GM21528 (cell line): Measurements from ENCODE around the gene DDR2.
"Not testable (repeated sequence)": the region's sequence is repeated elsewhere in the genome, so short reads cannot be mapped to it uniquely, and the experiment has no call there.

ENCODE experiments used
- ATAC-seq: cut with Tn5 transposase; IDR thresholded peaks from one replicate; pipeline ENCODE4 v1.9.1; 2021; ENCODE audit warnings: mild to moderate bottlenecking, moderate library complexity; ENCODE audit not compliant: unreplicated experiment, low FRiP score

Gene DDR2

DNA sequence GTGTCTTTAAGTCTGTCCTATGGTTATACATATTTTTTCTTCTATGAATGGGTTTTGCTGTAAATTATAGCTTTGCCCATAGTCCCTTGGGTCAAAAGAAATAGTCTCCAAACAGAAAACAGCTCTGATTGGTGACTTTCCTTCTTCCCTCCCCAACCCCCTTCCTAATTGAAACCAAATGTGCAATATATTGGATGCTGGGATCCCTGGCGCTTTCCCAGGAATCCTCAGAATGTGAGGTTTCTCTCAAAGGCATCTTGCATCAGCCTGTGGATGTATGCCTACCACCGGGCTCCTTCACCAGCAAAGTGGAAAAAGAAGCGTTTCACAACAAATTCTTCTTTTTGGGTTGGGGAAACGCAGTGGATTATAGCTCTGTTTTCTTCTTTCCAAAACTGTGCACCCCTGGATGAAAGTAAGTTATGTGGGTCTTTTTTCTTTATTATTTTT is at the start of gene DDR2:
TSS of gene DDR2 (plus strand) at position 248 of the 450 bp plus-strand sequence. CDS start 86,600 bp downstream, outside the sequence.
- no peak for ATAC-seq

DNA sequence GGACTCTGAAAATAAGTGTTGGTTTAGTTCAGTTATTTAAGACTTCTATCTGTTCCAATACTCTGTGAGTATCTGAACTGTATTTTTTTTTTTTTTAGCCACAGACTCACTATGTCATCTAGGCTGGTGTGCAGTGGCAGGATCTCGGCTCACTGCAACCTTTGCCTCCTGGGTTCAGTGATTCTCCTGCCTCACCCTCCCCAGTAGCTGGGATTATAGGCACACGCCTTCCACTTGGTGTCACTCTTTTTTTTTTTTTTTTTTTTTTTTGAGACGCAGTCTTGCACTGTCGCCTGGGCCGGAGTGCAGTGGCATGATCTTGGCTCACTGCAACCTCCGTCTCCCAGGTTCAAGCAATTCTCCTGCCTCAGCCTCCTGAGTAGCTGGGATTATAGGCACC is 49.4 kb upstream of the DDR2 start:
- ATAC-seq = not testable (repeated sequence)

DNA sequence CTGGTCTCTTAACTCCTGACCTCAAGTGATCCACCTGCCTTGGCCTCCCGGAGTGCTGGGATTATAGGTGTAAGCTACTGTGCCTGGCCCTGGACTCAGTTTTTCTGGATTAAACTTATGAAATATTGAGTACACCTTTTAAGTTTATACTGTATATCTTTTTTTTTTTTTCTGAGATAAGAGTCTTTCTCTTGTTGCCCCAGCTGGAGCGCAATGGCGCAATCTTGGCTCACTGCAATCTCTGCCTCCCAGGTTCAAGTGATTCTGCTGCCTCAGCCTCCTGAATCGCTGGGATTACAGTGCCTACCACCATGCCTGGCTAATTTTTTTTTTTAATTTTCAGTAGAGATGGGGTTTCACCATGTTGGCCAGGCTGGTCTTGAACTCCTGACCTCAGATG is 47.2 kb upstream of the DDR2 start:
- ATAC-seq = not testable (repeated sequence)

DNA sequence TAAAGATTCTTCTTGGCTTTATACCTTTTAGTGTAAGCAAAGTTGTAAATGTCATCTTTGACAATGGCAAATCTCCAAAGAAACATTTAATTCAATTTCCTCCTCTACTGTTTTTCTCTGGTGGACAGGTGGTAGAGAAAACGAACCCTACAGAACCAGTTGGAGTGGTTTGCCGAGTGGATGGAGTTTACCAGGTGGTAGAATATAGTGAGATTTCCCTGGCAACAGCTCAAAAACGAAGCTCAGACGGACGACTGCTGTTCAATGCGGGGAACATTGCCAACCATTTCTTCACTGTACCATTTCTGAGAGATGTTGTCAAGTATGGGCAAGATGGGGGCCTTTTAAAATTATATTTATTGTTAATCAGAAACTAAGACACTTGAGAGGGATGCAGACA is 44.9 kb upstream of the DDR2 start:
- ATAC-seq = no peak

DNA sequence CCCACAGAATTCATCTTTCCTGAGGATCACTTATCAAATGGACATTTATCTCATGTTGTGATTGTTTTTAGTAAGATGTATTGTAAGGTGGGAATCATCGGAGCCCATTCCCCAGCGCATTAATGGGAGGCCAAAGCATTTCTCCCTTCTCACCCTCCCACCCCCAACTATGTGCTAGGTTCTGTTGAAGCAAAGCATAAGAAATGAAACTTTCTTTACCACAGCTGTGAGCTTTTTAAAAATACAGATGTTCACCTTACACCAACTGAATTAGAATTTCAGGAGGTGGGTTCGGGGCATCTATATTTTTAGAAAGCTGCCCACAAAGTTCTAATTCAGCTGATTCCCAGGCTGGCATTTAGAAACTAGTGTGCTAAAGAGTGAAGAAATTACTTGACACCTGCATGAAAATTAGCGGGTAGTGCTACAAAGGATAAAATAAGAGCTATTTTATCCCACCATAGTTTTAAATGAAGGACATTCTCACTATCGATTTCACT is 44.5 kb upstream of the DDR2 start:
- ATAC-seq = no peak

DNA sequence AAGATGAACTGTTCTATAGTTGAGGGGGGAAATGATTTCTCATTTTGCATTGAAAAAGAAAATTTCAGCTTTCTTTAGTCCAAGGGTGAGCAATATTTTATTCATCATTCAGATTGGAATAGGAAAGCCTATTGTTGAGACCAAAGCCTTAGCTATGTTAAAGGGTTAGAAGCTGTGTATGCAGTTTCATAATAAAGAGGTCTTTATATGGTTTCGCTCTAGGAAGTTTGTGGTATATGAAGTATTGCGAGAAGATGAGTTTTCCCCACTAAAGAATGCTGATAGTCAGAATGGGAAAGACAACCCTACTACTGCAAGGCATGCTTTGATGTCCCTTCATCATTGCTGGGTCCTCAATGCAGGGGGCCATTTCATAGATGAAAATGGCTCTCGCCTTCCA is 42.2 kb upstream of the DDR2 start:
- ATAC-seq = no peak

DNA sequence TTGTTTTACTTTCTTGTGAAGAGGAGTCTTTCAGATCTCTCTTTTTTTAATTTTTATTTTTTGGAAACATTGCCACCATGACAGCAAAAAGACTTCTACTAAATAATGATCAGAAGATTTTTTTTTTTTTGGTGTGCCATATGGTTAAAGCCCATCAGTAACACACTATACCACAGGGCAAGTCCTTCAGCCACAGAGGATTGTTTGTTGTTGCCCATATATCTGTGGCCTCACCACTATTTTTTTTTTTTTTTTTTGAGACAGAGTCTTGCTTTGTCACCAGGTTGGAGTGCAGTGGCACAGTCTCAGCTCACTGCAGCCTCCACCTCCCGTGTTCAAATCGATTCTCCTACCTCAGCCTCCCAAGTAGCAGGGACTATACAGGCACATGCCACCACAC is 41.6 kb upstream of the DDR2 start:
- no peak for ATAC-seq

DNA sequence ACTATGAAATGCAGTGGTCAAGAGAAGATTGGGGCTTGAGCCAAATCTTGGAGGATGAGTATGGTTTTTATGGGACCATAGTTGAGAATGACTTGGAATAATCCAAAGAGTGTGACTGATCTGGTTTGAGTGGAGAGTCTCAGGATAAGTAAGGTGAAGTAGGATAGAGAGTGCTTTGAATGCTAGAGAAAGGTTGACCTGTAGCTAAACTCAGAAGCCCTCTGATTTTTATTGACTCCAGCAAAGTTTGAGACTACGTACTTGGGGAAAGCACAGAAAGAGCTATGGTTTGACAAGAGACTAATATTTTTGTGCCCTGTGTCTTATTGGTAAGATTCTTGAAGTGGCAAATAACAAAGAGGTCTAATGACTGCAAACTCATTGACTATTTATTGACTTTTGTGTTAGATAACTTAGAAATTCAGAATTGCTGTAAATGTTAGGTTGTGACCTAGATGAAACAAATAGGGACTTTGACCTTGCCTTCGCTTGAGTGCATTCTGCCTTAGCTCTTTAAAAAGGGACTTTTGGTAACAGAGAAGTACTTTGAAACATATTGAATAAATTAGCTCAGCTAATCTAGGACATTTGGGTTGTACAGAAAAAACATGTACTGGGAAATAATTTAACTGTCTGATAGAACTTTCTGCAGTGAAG is 35.6 kb upstream of the DDR2 start:
- no peak for ATAC-seq

DNA sequence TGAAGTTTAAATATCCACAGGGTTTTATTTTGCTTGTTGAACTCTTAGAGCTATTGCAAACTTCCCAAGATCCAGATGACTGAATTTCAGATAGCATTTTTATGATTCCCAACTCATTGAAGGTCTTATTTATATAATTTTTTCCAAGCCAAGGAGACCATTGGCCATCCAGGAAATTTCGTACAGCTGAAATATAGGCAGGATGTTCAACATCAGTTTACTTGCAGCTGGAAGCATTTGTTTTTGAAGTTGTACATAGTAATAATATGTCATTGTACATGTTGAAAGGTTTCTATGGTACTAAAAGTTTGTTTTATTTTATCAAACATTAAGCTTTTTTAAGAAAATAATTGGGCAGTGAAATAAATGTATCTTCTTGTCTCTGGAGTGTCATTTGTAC is 32.8 kb upstream of the DDR2 start:
- no peak for ATAC-seq

DNA sequence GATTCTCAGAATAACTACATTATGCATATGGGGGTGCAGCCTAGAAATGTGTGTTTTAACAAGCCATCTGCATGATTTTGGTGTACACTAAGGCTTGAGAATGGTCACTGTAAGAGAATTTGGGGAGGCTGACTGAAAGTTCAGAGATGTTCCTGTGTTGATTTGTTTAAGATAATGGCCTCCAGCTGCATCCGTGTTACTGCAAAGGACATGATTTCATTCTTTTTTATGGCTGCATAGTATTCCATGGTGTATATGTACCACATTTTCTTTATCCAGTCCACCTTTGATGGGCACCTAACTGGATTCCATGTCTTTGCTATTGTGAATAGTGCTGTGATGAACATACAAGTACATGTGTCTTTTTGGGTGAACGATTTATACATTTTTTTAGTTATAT is 29.1 kb upstream of the DDR2 start:
- not testable (repeated sequence) for ATAC-seq

DNA sequence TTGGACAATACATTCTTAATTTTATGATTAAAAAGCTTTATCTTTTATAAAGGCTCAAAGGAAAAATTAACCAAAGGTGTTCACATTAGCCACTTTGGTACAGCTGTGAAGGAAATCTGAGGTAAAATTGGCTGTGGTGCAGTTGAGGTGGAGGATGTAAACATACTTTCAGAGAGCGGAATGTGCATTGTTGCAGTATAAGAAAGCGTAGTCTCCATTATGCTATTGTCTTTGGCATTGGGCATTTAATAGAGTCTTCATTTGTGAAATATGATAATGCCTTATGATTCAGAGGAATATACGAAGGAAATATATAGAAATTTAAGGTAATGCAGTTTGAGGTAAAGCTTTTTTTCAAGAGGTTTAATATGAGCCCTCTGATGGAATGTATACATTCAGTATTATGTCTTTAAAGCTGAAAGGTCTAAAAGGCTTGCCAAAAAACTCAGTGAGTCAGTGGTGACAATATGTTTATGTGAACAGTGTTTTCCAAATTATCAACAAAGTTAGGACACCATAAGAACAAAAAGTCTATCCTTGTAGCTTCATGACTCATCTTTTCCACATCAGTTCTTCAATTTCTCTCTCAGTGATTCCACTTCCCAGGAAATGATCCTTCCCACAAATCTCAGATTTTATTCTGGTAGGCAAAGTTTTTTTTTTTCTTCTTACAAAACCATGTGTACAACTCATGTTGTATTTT is 26.9 kb upstream of the DDR2 start:
- no peak for ATAC-seq

DNA sequence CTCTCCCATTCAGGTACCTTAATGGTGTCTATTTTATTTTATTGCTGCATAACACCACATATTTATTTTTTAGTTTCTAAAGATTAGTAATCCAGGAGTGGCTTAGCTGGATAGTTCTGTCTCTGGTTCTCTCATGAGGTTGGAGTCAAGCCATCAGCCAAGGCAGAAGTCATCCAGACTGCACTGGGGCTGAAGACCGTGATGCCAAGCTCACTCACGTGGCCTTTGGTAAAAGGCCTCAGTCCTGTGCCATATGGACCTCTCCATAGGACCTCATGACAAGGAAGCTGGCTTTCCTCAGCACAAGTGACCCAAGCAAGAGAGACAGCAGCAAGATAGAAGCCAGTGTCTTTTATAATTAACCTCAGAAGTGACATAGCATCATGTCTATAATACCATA is 23.0 kb upstream of the DDR2 start:
- ATAC-seq = no peak

DNA sequence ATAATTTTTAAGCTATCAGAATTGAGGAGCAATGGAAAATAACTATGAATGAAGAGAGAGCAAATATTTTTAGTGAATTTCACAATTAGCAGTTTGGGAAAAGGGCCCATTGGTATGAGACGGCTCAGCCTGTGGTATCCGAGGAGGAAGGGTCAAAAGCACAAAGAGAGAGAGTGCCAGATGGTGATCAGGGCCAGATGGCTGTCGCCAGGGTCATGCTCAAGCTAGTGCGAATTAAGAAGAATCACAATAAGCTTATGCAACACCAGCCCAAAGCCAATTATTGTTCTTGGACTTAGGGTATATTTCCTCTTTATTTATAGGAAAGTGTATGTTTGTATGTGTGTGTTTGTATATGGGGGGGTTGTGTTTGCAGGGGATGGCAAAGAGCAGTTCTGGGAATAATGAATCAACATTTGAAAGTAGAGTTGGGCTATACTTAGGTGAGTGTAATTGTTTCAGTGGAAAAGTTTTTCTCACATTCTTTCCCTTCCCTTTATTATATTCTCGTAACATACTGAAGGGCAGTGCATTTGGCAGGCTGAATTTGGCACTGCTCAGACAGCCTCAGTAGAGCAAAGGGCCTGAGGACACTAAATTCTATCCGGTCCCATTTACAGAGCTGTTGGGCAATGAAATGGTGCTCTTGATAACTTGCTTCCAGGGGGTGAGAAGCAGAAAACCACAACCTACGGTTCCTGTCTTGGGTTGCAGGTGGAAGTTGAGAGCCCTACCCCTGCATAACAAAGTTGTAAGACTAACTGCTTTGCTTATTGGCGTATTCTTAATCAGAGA is 19.5 kb upstream of the DDR2 start:
- no peak for ATAC-seq

DNA sequence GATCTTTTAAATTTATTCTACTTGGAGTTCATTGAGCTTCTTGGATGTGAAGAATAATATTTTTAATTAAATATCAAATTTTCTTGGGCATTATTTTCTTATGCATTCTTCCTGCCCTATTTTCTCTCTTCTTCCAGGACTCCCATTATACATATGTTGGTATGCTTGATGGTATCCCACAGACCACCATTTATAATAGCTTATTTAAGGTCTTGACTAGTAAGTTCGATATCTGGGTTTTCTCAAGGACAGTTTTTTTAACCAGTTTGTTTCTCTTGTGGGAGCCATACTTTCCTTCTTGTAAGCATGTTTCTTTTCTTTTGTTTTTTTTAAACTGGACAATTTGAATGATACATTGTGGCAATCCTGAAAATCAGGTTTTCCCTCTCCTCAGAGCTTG is 15.4 kb upstream of the DDR2 start:
- ATAC-seq = no peak

DNA sequence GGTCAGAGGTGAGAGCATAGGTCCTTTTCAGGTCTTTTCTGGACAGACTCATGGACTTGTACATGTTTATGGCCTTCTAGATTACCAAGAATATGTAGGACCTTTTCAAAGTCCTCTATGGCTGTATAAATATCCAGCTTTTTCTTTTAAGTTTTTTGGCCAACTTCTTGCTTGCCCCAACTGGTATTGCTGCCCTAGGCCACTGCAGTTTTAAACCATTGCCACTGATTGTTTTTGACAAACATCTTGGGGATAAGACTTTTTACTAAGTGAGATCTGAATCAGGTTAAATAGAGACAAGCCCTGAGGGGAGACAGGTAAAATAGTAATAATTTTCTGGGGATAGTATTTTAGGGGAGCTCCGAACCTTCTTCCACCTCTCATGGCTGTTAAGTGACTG is 14.8 kb upstream of the DDR2 start:
- no peak for ATAC-seq

DNA sequence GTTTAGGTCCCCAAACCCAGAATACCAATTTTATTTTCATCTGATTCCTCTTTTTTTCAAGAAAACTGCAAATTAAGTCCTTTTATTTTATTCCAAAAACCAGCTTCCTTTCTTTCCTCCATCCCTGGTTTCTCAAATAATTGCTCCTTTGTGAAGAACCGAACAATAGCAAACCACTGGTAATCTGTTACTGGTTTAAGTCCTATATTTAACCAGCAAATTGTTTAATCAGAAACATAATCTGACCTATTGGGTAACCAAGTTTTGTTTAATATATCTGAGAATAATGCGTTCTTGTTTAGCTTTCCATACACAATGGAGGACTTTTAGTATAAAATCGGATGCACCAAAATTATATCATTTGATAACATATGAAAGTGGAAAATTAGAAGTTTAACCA is 13.2 kb upstream of the DDR2 start:
- no peak for ATAC-seq

DNA sequence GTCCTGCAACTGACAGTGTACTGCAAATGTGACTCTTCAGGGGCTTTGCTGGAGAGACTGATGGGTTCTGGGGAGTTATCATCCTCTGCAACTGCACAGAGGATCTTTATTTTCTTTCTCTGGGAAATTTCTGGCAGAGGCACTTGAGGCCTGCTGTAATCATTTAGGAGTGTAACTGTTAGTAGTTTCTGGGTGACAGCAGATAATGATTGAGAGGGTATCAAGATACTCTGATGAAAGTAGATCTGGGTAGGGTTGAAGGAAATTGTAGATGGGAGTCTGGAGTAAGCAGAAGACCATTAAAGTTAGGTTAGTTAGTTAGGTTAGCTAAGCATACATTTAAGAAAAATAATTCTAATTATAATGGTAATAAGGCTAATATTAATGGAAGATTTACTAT is 11.0 kb upstream of the DDR2 start:
- ATAC-seq = no peak

DNA sequence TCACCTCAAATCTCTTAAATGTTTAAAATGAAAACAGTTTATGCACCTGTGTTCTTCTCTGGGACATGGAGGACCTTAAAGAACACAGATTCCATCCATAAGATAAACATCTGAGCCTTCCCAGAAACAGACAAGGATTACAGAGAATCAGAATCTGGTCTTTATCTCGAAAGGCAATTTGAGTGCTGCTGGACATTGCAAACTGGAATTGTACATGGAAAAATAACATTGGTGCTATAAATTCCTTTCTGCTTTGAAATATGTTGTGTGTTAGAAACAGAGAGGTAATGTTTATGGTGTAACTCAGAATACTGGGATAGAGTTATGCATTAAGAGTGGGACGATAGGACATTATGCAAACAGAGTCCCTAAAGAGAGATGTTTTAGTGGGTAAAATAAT is 6.6 kb upstream of the DDR2 start:
- ATAC-seq = no peak

DNA sequence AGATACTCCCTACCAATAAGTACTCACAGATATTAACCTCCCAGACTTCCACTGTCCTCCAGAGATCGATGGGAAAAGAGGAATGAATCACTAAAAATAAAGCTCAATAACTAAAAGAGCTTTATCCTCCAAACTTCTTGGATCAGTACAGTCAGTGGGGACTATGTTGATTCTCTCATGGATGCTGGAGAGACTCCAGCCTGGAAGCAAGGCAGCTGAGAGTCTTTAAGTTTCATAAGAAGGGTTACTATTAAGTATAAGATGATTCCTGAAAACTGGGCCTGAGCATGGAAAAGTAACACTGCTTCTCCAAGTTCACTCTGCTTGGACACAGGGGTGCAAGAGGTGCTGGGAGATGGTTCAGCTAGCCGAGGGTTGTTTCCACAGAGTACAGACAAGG is 6.2 kb upstream of the DDR2 start:
- ATAC-seq = no peak

DNA sequence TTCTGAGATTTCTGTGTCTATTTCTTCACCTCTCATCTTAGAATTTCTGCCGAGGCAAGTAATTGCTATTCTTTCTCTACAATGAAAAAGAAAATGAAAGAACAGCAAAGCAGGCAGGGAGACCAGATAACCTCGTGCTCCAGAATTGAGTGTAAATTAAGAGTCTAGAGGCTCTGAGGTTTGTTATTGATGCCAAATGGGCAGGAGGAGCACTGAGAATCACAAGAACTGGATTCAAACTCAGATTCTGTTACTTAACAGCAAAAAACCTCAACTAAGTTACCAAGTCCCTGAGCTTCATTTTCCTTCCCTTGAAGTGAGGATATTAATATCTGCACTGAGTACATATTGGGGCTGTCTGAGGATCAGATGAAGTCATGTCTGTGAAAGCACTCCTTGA is 5.5 kb upstream of the DDR2 start:
- ATAC-seq = no peak

DNA sequence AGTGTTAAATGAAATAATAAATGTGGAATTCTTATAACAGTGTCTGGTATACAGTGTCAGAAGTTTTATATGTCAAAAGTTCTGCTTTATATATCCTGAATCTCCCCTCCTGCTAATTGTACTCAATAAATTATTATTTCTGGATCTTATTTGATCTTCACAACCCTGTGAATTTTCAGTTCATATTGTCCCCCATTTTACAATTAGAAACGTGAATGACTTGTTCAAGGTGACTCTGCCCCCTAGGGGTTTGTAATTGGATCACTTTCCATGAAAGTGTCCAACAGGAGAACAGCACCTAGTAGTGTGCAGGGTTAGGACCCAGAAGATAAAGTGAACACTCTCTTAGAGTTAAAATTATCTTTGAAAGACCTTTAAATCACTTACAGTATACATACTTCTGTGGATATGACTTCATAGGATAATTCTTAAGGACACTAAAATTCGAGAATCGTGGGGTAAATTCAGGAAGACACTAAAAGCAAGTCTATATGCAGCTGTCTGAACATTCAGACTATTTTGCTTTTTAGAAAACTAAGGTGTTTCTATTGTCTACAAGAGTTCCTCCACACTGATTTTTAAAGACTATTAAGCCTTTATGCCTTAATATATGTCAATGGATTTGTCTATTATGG is 4.5 kb upstream of the DDR2 start:
- no peak for ATAC-seq
